CD14-positive monocyte (primary cell): ENCODE results near the gene TBC1D4. TPM values are rescaled to one million over a fixed set of nuclear protein-coding genes. Genes with fewer than 3 reads are reported as not detected.

Experiments
- DNase-seq, 3 donors: peaks; one replicate each; pipeline ENCODE4 v3.0.0-alpha.2; 2011 to 2022
- H2AFZ ChIP-seq: 2 replicates; pipeline ENCODE4 v1.6.0; 2012; ENCODE audit warnings: mild to moderate bottlenecking, low read depth, low read length, inconsistent platforms; ENCODE audit not compliant: insufficient read depth, poor library complexity, severe bottlenecking
- H3K27ac ChIP-seq, 2 donors: 1 replicate in 1 of 2; 2 replicates in 1 of 2; pipeline ENCODE4 v1.5.1; 2012 to 2013; ENCODE audit warnings: low read length in 2 of 2, control low read depth in 1 of 2, inconsistent platforms in 1 of 2, low read depth in 1 of 2, mild to moderate bottlenecking in 1 of 2
- H3K27me3 ChIP-seq, 2 donors: one replicate each; pipeline versions ENCODE4 v1.6.0 to v1.6.1; 2011 to 2013; ENCODE audit warnings: low read length in 2 of 2; ENCODE audit not compliant: control insufficient read depth in 2 of 2, insufficient read depth in 2 of 2
- H3K36me3 ChIP-seq, 2 donors: replicated peaks in 1 of 2; 1 replicate in 1 of 2; 2 replicates in 1 of 2; pipeline versions ENCODE4 v1.5.1 to v1.6.1; 2012 to 2013; ENCODE audit warnings: low read length in 2 of 2, control low read depth in 1 of 2, inconsistent platforms in 1 of 2, mild to moderate bottlenecking in 1 of 2; ENCODE audit not compliant: insufficient read depth in 2 of 2, control insufficient read depth in 1 of 2
- H3K4me1 ChIP-seq, 2 donors: 1 replicate in 1 of 2; 2 replicates in 1 of 2; pipeline versions ENCODE4 v1.5.1 to v1.6.1; 2012 to 2013; ENCODE audit warnings: low read length in 2 of 2, control low read depth in 1 of 2, inconsistent platforms in 1 of 2, mild to moderate bottlenecking in 1 of 2, moderate library complexity in 1 of 2; ENCODE audit not compliant: insufficient read depth in 2 of 2, control insufficient read depth in 1 of 2
- H3K4me2 ChIP-seq: replicated peaks from 2 replicates; pipeline ENCODE3; 2012; ENCODE audit warnings: low read length, moderate library complexity, mild to moderate bottlenecking; ENCODE audit not compliant: poor library complexity, severe bottlenecking; ENCODE audit errors: extremely low read depth
- H3K4me3 ChIP-seq, 3 experiments: fragments of 200-600 bp in 1 of 3; sonication (generic) in 1 of 3; replicated peaks in 1 of 3; 1 replicate in 2 of 3; 2 replicates in 1 of 3; pipeline ENCODE4 v1.5.1; 2011 to 2013; ENCODE audit warnings: low read length in 3 of 3, mild to moderate bottlenecking in 3 of 3, control low read depth in 2 of 3, low read depth in 2 of 3, inconsistent platforms in 1 of 3, moderate library complexity in 1 of 3
- H3K79me2 ChIP-seq: 2 replicates; pipeline ENCODE4 v1.6.0; 2012; ENCODE audit warnings: mild to moderate bottlenecking, control low read depth, inconsistent platforms, low read length, moderate library complexity; ENCODE audit not compliant: insufficient read depth
- H3K9ac ChIP-seq: 2 replicates; pipeline ENCODE4 v1.6.0; 2017; ENCODE audit warnings: low read length, mild to moderate bottlenecking; ENCODE audit not compliant: insufficient read depth, poor library complexity, severe bottlenecking
- H3K9me3 ChIP-seq, 2 donors: replicated peaks in 1 of 2; 1 replicate in 1 of 2; 2 replicates in 1 of 2; pipeline versions ENCODE4 v1.5.1 to v1.6.1; 2012 to 2013; ENCODE audit warnings: low read length in 2 of 2, control low read depth in 1 of 2; ENCODE audit not compliant: control insufficient read depth in 1 of 2, insufficient read depth in 1 of 2
- H4K20me1 ChIP-seq: 2 replicates; pipeline ENCODE4 v1.6.0; 2012; ENCODE audit warnings: mild to moderate bottlenecking, low read length, control low read depth, moderate library complexity; ENCODE audit not compliant: insufficient read depth
- H3K27ac Mint-ChIP-seq, 7 donors: one replicate each; pipeline ENCODE4 v1.8.0; 2020; ENCODE audit warnings: mild to moderate bottlenecking in 7 of 7, mixed read lengths in 7 of 7, moderate library complexity in 6 of 7, inconsistent platforms in 2 of 7
- H3K27me3 Mint-ChIP-seq, 3 donors: one replicate each; pipeline ENCODE4 v1.8.0; 2021 to 2022; ENCODE audit warnings: low read depth in 3 of 3, mild to moderate bottlenecking in 3 of 3, mixed read lengths in 3 of 3, moderate library complexity in 3 of 3, inconsistent platforms in 1 of 3
- H3K36me3 Mint-ChIP-seq, 2 donors: one replicate each; pipeline ENCODE4 v1.8.0; 2020; ENCODE audit warnings: mixed read lengths in 2 of 2, inconsistent platforms in 1 of 2, mild to moderate bottlenecking in 1 of 2
- H3K4me1 Mint-ChIP-seq: one replicate; pipeline ENCODE4 v1.8.0; 2020; ENCODE audit warnings: mild to moderate bottlenecking, mixed read lengths
- H3K4me3 Mint-ChIP-seq, 2 donors: one replicate each; pipeline ENCODE4 v1.8.0; 2020; ENCODE audit warnings: mild to moderate bottlenecking in 2 of 2, mixed read lengths in 2 of 2, moderate library complexity in 1 of 2
- H3K9me3 Mint-ChIP-seq, 7 donors: one replicate each; pipeline ENCODE4 v1.8.0; 2020 to 2022; ENCODE audit warnings: mixed read lengths in 7 of 7, mild to moderate bottlenecking in 6 of 7, moderate library complexity in 6 of 7, inconsistent platforms in 2 of 7
- WGBS: methylation state at CpG from one replicate; pipeline ENCODE4 v1.1.5; 2013; ENCODE audit warnings: missing lambda C conversion rate; ENCODE audit not compliant: insufficient coverage; 5-methylcytosine and 5-hydroxymethylcytosine counted together
- intact Hi-C, 2 donors: fragments of 100-400 bp; cut with micrococcal nuclease; formaldehyde crosslinking; loops; one replicate each; pipeline versions ENCODE4 v1.15.0 to v1.15.1; 2023
- polyA plus RNA-seq, 3 donors: library from polyadenylated mRNA; depleted of rRNA in 1 of 3; unstranded in 2 of 3; stranded (reverse) in 1 of 3; fragments of 300-500 nt in 2 of 3; fragments of >200 nt in 1 of 3; fragmentation: Illumina TruSeq in 2 of 3; gene quantifications; 1 replicate in 2 of 3; 2 replicates in 1 of 3; pipeline ENCODE4 v1.2.3, GENCODE V29; 2012 to 2021
- TF ChIP-seq, protein P1 (sequence below): fragments of 200-600 bp; IDR thresholded peaks from one replicate; pipeline ENCODE4 v1.8.0; 2022; ENCODE audit warnings: antibody characterized with exemption, mild to moderate bottlenecking

Gene TBC1D4
- polyA plus RNA-seq, 3 donors = 2.0 to 6.7 (median 2.5) TPM

DNA sequence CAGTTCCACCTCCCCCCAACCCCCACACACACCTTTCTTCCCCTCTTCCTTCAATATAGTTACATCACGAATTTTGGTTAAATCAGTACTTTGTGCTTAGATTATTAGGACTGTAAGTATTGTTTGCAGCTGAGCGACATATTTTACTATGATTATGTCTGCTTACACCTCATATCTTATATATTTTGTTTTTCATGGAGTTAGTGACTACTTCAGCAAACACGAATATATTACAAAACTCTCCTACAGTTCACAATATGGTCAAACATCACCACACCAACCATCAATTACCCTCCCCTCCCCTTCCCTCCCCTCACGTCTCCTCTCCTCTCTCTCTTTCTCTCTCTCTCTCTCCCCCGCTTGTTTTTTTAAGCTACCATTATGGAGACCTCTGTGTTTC is 152.9 kb downstream of the TBC1D4 start:
- no peaks in the 10 kb centered on the region for H4K20me1 ChIP-seq
- 55% methylated on average over 3 of the region's 5 CpGs for WGBS
- H3K4me1 ChIP-seq = peaks cover 12 to 14% of the 10 kb centered on the region in 2 donors
- Mint-ChIP-seq H3K4me1 (peaks cover 10% of the 10 kb centered on the region), H3K4me3 (no peak overlapping the region), H3K27me3 (no peaks in the 10 kb centered on the region), H3K27ac (no peak overlapping the region), H3K36me3 (no peaks in the 10 kb centered on the region), H3K9me3 (peaks cover 0 to 3% (median 0%) of the 10 kb centered on the region in 7 donors)
- no peak overlapping the region for H3K4me3 ChIP-seq
- TF ChIP-seq, protein P1, sequence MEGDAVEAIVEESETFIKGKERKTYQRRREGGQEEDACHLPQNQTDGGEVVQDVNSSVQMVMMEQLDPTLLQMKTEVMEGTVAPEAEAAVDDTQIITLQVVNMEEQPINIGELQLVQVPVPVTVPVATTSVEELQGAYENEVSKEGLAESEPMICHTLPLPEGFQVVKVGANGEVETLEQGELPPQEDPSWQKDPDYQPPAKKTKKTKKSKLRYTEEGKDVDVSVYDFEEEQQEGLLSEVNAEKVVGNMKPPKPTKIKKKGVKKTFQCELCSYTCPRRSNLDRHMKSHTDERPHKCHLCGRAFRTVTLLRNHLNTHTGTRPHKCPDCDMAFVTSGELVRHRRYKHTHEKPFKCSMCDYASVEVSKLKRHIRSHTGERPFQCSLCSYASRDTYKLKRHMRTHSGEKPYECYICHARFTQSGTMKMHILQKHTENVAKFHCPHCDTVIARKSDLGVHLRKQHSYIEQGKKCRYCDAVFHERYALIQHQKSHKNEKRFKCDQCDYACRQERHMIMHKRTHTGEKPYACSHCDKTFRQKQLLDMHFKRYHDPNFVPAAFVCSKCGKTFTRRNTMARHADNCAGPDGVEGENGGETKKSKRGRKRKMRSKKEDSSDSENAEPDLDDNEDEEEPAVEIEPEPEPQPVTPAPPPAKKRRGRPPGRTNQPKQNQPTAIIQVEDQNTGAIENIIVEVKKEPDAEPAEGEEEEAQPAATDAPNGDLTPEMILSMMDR = no peak
- no peak overlapping the region for H3K4me2 ChIP-seq
- intact Hi-C loops = no loop called here
- no peaks in the 10 kb centered on the region for H3K36me3 ChIP-seq
- H3K27ac ChIP-seq = no peak overlapping the region
- DNase-seq = no peak
- no peaks in the 10 kb centered on the region for H3K9me3 ChIP-seq
- H3K79me2 ChIP-seq = no peaks in the 10 kb centered on the region
- H3K9ac ChIP-seq = no peak overlapping the region
- no peaks in the 10 kb centered on the region for H3K27me3 ChIP-seq
- no peak overlapping the region for H2AFZ ChIP-seq

DNA sequence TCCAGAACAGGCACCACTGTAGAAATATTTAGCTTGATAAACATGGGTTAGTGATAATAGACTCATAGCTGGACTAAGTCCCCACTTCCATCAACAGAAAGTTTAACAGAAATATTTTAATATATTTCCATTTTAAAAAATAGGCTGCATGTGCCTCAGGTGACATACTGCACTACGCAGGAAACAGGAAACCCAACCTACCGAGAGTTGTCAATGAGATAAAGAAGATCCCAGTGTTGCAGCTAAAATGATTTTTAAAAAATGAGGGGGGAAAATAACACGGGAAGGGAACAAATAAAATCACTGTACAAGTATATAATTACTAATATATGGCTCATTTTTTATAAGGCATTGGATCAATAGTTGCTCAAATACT is 154.8 kb downstream of the TBC1D4 start:
- Histone ChIP-seq H2AFZ (no peak overlapping the region), H3K4me2 (peak overlapping the region; percentile 67)

More for the DNA sequence above, 154.8 kb downstream of the TBC1D4 start:
- no peaks in the 10 kb centered on the region for H3K36me3 Mint-ChIP-seq
- no peak overlapping the region for H3K27ac ChIP-seq
- H3K27ac Mint-ChIP-seq = peak overlapping the region in 1 of 7 donors; percentile 85
- no peaks in the 10 kb centered on the region for H3K9me3 ChIP-seq
- no peaks in the 10 kb centered on the region for H3K27me3 ChIP-seq
- H3K36me3 ChIP-seq = no peaks in the 10 kb centered on the region
- TF ChIP-seq, protein P1 = no peak
- H3K9me3 Mint-ChIP-seq = peaks cover 0 to 3% (median 0%) of the 10 kb centered on the region in 7 donors
- WGBS = no CpG with 5 or more reads among the region's 3 CpGs
- H3K4me1 ChIP-seq = peaks cover 12 to 14% of the 10 kb centered on the region in 2 donors
- peak overlapping the region in 1 of 3 experiments; percentile 58 for H3K4me3 ChIP-seq
- H3K79me2 ChIP-seq = no peaks in the 10 kb centered on the region
- DNase-seq = no peak
- H3K27me3 Mint-ChIP-seq = no peaks in the 10 kb centered on the region
- peak overlapping the region in 1 of 2 donors; percentile 81 for H3K4me3 Mint-ChIP-seq
- no peaks in the 10 kb centered on the region for H4K20me1 ChIP-seq
- intact Hi-C loops = no loop called here
- no peak overlapping the region for H3K9ac ChIP-seq
- H3K4me1 Mint-ChIP-seq = peaks cover 10% of the 10 kb centered on the region
